HG03060 (cell line): ENCODE measurements around the gene BORCS5.

ENCODE experiments used
- ATAC-seq: cut with Tn5 transposase; IDR thresholded peaks from one replicate; pipeline ENCODE4 v1.9.1; 2021; ENCODE audit warnings: low read depth, moderate number of reproducible peaks; ENCODE audit not compliant: unreplicated experiment

Gene BORCS5

DNA sequence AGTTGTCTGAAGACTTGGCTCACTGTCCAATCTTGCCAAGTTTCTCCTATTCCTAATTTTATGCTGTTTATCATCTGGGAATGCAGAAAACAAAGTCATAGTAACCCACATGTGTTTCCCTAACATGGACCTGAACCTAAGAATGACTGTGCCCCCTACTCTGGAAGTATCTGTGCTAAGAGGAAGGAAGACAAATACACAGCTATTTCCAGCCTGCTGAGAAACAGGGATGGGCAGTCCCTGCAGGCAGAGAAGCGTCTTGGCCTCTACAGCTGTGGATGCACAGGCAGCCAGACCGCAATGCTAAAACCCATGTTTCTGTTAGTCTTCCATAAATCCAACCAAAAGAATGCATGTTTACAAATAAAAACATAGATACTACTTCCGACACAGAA, 149.6 kb downstream of the BORCS5 start:
- ATAC-seq: no peak

DNA sequence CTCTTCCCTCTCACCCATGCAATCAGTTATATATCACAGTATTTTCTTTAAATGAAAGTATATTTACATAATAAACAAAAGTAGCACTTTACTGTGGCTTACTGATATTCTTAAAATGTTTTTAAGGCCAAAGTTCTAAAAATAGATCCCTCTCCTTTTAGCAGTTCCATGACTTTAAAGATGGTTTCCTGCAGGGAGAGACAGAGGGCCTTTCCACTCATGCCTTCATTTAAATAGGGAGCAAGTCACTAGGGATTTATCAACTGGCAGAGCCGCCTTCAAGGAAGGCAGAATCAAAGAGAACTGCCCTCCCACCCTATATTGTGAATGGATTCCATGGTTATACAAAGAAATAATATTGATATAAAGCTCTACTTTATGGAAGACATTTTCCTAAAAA, 150.2 kb downstream of the BORCS5 start:
- ATAC-seq: no peak

DNA sequence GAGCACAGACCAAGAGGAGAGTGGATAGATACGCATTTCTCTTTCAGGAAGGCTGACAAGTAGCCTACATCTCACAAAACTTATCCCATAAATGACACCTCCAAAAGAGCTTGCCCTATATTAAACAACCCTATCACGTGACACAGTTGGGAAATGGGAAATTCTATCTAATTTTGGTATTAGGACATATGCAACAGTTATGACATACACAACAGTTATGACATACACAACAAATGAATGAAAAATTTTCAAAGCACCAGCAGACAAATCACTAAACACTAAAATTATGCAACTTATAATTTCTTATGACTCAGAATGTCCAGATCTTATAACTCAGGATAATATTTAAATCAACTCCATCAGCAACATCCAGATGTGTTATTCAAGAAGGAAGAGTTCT, 151.7 kb downstream of the BORCS5 start:
- no peak for ATAC-seq

DNA sequence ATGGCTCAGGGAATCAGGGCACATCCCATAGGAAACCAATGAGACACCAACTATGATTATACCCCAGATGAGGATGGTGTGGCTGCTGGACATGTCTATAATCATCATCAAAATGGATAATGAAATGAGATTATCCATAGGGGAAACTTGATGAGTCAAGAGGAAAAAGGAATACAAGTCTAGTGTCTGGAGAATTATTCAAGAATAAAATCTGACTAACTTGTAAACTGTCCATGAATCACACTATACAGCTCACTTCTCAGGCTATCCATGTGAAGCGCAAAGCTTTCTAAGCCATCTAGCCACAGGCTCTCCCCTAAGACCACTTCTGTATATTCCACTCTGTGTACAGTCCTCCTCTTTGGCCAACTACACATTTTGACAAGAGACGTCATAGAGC, 153.3 kb downstream of the BORCS5 start:
- no peak for ATAC-seq

DNA sequence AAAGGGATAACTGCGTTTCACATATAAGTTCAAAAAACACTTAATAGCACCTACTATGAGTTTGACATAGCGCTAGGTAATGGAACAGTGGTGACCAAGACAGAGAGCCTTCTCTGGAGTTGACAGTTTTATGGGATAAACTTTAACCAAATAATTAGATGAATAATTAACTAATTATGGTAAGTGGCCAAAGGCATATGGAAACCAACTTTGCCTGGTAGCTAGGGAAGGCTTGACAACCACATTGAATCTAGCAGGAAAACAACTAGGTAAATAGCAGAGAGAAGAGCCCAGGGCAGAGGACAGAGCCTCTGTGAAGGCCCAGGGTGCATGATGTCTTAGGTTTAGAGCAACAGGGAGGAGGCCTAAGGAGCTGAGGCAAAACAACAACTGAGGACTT, 153.7 kb downstream of the BORCS5 start:
- ATAC-seq: no peak

DNA sequence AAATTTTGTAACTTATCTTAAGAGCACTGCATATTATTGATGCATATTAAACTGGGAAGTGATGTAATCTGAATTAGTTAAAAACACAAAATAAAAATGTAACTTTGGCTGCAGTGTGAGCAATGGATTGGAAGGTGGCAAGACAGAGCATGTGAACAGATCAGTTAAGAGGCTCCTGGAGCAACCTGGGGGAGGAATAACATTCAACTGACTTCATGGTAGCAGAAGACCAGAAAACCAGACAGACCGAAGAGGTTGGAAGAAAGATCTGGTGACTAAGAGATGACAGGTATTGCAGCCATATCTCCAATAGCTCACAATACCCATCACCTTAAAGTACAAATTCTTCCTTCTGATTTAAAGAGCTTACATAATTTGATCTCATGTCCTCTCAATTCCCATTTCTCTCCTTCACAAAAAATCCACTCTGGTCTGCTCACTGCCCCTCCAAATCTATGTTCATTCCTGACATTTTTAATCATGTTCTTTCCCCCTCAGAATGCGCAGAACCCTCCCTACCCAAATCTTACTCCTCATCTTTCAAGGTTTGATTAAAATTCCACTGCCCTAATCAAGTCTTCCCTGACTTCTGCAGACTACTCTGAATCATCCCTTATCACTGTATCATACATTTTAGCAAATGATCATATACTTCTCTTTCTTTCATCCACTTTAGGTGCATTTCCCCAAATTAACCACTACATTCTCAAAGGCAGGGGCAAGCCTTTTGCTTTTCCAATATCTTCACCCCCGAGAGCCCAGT, 154.3 kb downstream of the BORCS5 start:
- ATAC-seq: no peak

DNA sequence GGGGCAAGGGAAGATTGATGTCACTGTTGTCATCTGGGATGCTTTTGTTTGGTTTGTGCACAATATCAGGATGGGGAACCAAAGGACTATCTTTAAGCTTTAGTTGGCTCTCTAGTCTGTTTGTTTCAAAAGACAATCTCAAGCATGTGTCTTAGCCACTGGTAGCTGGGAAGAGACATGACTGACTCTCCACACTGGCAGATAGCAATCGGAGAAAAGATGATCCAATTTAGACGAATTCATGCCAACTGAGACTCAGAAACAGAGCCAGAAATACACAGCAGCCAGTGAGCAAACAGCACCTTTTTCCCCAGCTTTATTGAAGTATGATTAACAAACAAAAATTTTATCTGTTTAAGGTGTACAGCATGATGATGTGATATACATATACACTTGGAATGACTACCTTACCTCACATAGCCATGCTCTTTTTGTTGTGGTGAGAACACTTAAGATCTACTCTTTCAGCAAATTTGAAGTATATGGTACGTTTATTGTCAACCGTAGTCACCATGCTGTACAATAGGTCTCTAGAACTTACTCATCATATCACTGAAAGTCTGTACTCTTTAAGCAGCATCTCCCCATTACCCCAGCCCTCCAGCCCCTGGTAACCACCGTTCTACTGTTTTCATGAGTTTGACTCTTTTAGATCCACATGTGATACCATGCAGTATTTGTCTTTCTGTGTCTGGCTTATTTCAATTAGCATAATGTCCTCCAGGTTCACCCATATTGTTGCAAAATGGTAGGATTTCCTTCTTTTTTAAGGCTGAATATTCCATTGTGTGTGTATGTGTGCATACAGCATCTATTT, 155.2 kb downstream of the BORCS5 start:
- ATAC-seq: no peak

GRCh38 chr12:12513416-12514006, 156.6 kb downstream of the BORCS5 start:
- ATAC-seq: no peak

GRCh38 chr12:12518464-12518845, 161.6 kb downstream of the BORCS5 start:
- no peak for ATAC-seq

GRCh38 chr12:12518919-12519318, 162.0 kb downstream of the BORCS5 start:
- no peak for ATAC-seq
